Brain microvascular endothelial cell (primary cell): ENCODE data around the gene MAPK1IP1L.

Experiments
- DNase-seq: peaks from one replicate; pipeline ENCODE4 v3.0.0-alpha.2; 2020
- H3K27ac ChIP-seq: fragments of 250-450 bp; sonication (Bioruptor Pico); 2 replicates; pipeline ENCODE4 v1.5.1; 2020; ENCODE audit warnings: mild to moderate bottlenecking, moderate library complexity
- H3K27me3 ChIP-seq: fragments of 250-450 bp; sonication (Bioruptor Pico); replicated peaks from 2 replicates; pipeline ENCODE4 v1.5.1; 2020; ENCODE audit warnings: mild to moderate bottlenecking
- H3K36me3 ChIP-seq: fragments of 250-450 bp; sonication (Bioruptor Pico); replicated peaks from 2 replicates; pipeline ENCODE4 v1.5.1; 2020; ENCODE audit warnings: mild to moderate bottlenecking
- H3K4me3 ChIP-seq: 2 replicates; pipeline ENCODE4 v1.5.1; 2011; ENCODE audit warnings: low read depth, mild to moderate bottlenecking, control low read depth, low read length, moderate library complexity
- CTCF ChIP-seq: IDR thresholded peaks from 2 replicates; pipeline ENCODE4 v1.5.1; 2011; ENCODE audit warnings: low read depth, mild to moderate bottlenecking, moderate library complexity, low read length, control low read depth, inconsistent platforms; ENCODE audit errors: missing control alignments
- in situ Hi-C: cut with HindIII; loops from 2 replicates; pipeline ENCODE4 v1.10.0; 2017; ENCODE audit warnings: low sequenced_read_pairs, low pct_ligation_motif_present

MAPK1IP1L gene

GRCh38 chr14:55103005-55103640 lies 51.7 kb downstream of the MAPK1IP1L start:
- H3K4me3 ChIP-seq = no peak overlapping the region
- H3K36me3 ChIP-seq = no peaks in the 10 kb centered on the region
- no peak for TF ChIP-seq CTCF
- H3K27me3 ChIP-seq = no peaks in the 10 kb centered on the region
- peak overlapping the region; percentile 80 for H3K27ac ChIP-seq
- in situ Hi-C loops = no loop called here
- DNase-seq = peak; percentile 86

GRCh38 chr14:55103971-55104954 lies 52.8 kb downstream of the MAPK1IP1L start:
- in situ Hi-C loops = no loop called here
- H3K36me3 ChIP-seq = no peaks in the 10 kb centered on the region
- no peak overlapping the region for H3K4me3 ChIP-seq
- no peak for DNase-seq
- H3K27ac ChIP-seq = peak overlapping the region; percentile 80
- TF ChIP-seq CTCF = no peak
- H3K27me3 ChIP-seq = no peaks in the 10 kb centered on the region

- no peaks in the 10 kb centered on the region for H3K36me3 ChIP-seq
- TF ChIP-seq CTCF = no peak
- in situ Hi-C loops = no loop called here
- no peak overlapping the region for H3K27ac ChIP-seq
- DNase-seq = no peak
- H3K27me3 ChIP-seq = no peaks in the 10 kb centered on the region
- H3K4me3 ChIP-seq = no peak overlapping the region
Measured at GRCh38 chr14:55105991-55106390, 54.5 kb downstream of the MAPK1IP1L start.

GRCh38 chr14:55107766-55108554 lies 56.5 kb downstream of the MAPK1IP1L start:
- no peak for TF ChIP-seq CTCF
- Histone ChIP-seq H3K27ac (peak overlapping the region; percentile 100), H3K36me3 (no peaks in the 10 kb centered on the region), H3K4me3 (peak overlapping the region; percentile 27), H3K27me3 (no peaks in the 10 kb centered on the region)
- peak; percentile 97 for DNase-seq
- in situ Hi-C loops = no loop called here

GRCh38 chr14:55109836-55110235 lies 58.4 kb downstream of the MAPK1IP1L start:
- Histone ChIP-seq H3K27me3 (no peaks in the 10 kb centered on the region), H3K27ac (no peak overlapping the region), H3K36me3 (no peaks in the 10 kb centered on the region), H3K4me3 (no peak overlapping the region)
- in situ Hi-C loops = no loop called here
- TF ChIP-seq CTCF = no peak
- DNase-seq = no peak
